A549 (cell line): ENCODE data around the gene ANKRD18B.
"Not testable (repeated sequence)": the region's sequence is repeated elsewhere in the genome, so short reads cannot be mapped to it uniquely, and the experiment has no call there.

ENCODE experiments used
- CEBPB ChIP-seq, 2 experiments: fragments of >200 bp in 1 of 2; sonication (Bioruptor Twin) in 1 of 2; formaldehyde crosslinking in 1 of 2; IDR thresholded peaks; 2 replicates each; pipeline ENCODE4 v1.6.1; 2012 to 2016
- CTCF ChIP-seq: fragments of >200 bp; sonication (Bioruptor Twin); formaldehyde crosslinking; IDR thresholded peaks from 3 replicates; pipeline ENCODE4 v1.5.1; 2016
- ELK1 ChIP-seq: fragments of 150-350 bp; IDR thresholded peaks from 2 replicates; pipeline ENCODE4 v1.6.1; 2014; ENCODE audit warnings: low read depth, mild to moderate bottlenecking, low read length
- EP300 ChIP-seq, 2 experiments: fragments of >200 bp; sonication (Bioruptor Twin); formaldehyde crosslinking; IDR thresholded peaks; 2 replicates in 1 of 2; 3 replicates in 1 of 2; pipeline ENCODE4 v1.6.1; 2016 to 2017
- KDM5A ChIP-seq: fragments of 200-600 bp; sonication (generic); IDR thresholded peaks from 2 replicates; pipeline ENCODE4 v1.6.1; 2016; ENCODE audit warnings: antibody characterized with exemption, mild to moderate bottlenecking
- MAX ChIP-seq: IDR thresholded peaks from 2 replicates; pipeline ENCODE4 v1.6.1; 2012
- MAZ ChIP-seq: fragments of 150-350 bp; IDR thresholded peaks from 2 replicates; pipeline ENCODE4 v1.6.1; 2014; ENCODE audit warnings: antibody characterized with exemption, low read depth, low read length, borderline replicate concordance
- PBX3 ChIP-seq: IDR thresholded peaks from 2 replicates; pipeline ENCODE4 v1.6.1; 2012
- POLR2A ChIP-seq: IDR thresholded peaks from 2 replicates; pipeline ENCODE4 v1.6.1; 2012; ENCODE audit warnings: mild to moderate bottlenecking, low read length
- RCOR1 ChIP-seq: fragments of 150-350 bp; IDR thresholded peaks from 2 replicates; pipeline ENCODE4 v1.6.1; 2014; ENCODE audit warnings: antibody characterized with exemption, low read length, low read depth
- RFX5 ChIP-seq: fragments of 450-650 bp; IDR thresholded peaks from 2 replicates; pipeline ENCODE4 v1.7.1; 2014; ENCODE audit warnings: antibody characterized with exemption, mild to moderate bottlenecking, moderate library complexity
- ZNF302 ChIP-seq: fragments of 250-450 bp; sonication (Bioruptor Pico); IDR thresholded peaks from 2 replicates; pipeline ENCODE4 v1.9.0; 2021; ENCODE audit warnings: inconsistent platforms, mild to moderate bottlenecking, moderate library complexity
- ZSCAN20 ChIP-seq: fragments of 250-450 bp; sonication (Bioruptor Pico); IDR thresholded peaks from 2 replicates; pipeline ENCODE4 v1.8.0; 2022; ENCODE audit warnings: mild to moderate bottlenecking, moderate library complexity

- TF ChIP-seq POLR2A; CTCF; CEBPB (IDR thresholded peaks at IDR 0.05); RFX5; ZNF302 (CRISPR knock-in tag); ELK1; ZSCAN20; RCOR1; PBX3; MAX; MAZ; EP300 (IDR thresholded peaks at IDR 0.05); KDM5A: not testable (repeated sequence)
These were observed 30.2 kb upstream of the ANKRD18B start for GRCh38 chr9:33493819-33494218.
